ENCODE data around the gene B4GALT7.
A peak's percentile ranks its signal among the peaks of the same experiment; 100 is the strongest.

The B4GALT7 gene

GRCh38 chr5:177568326-177568725, 31.6 kb upstream of the B4GALT7 start:
- Histone ChIP-seq H3K36me3 (ENCODE audit: insufficient read depth, low read depth, low read length) (no peaks in the 10 kb centered on the region), H3K9ac (ENCODE audit: low read depth, low read length) (no peak overlapping the region), H3K27me3 (ENCODE audit: insufficient read depth, low read length) (no peaks in the 10 kb centered on the region), H3K4me1 (ENCODE audit: insufficient read depth, low read length) (no peaks in the 10 kb centered on the region), H3K9me3 (ENCODE audit: insufficient read depth, low read depth, low read length) (no peaks in the 10 kb centered on the region), H3K4me3 (ENCODE audit: low read length) (no peak overlapping the region), H3K27ac (ENCODE audit: low read length) (no peak overlapping the region)

GRCh38 chr5:177569894-177570293, 30.0 kb upstream of the B4GALT7 start:
- Histone ChIP-seq H3K27ac (ENCODE audit: low read length) (no peak overlapping the region), H3K36me3 (ENCODE audit: insufficient read depth, low read depth, low read length) (no peaks in the 10 kb centered on the region), H3K27me3 (ENCODE audit: insufficient read depth, low read length) (no peaks in the 10 kb centered on the region), H3K9me3 (ENCODE audit: insufficient read depth, low read depth, low read length) (no peaks in the 10 kb centered on the region), H3K4me1 (ENCODE audit: insufficient read depth, low read length) (no peaks in the 10 kb centered on the region), H3K4me3 (ENCODE audit: low read length) (no peak overlapping the region), H3K9ac (ENCODE audit: low read depth, low read length) (no peak overlapping the region)

GRCh38 chr5:177575488-177575887, 24.4 kb upstream of the B4GALT7 start:
- no peaks in the 10 kb centered on the region for H3K36me3 ChIP-seq (ENCODE audit: insufficient read depth, low read depth, low read length)
- H3K4me1 ChIP-seq (ENCODE audit: insufficient read depth, low read length), result no peaks in the 10 kb centered on the region
- H3K4me3 ChIP-seq (ENCODE audit: low read length), result no peak overlapping the region
- no peak overlapping the region; the same call in 1 of the 2 replicates for H3K9ac ChIP-seq (ENCODE audit: low read depth, low read length)
- no peak overlapping the region for H3K27ac ChIP-seq (ENCODE audit: low read length)
- no peaks in the 10 kb centered on the region for H3K9me3 ChIP-seq (ENCODE audit: insufficient read depth, low read depth, low read length)
- H3K27me3 ChIP-seq (ENCODE audit: insufficient read depth, low read length), result no peaks in the 10 kb centered on the region

GRCh38 chr5:177576169-177576568, 23.8 kb upstream of the B4GALT7 start:
- Histone ChIP-seq H3K9ac (ENCODE audit: low read depth, low read length) (no peak overlapping the region), H3K4me1 (ENCODE audit: insufficient read depth, low read length) (no peaks in the 10 kb centered on the region), H3K4me3 (ENCODE audit: low read length) (no peak overlapping the region), H3K9me3 (ENCODE audit: insufficient read depth, low read depth, low read length) (no peaks in the 10 kb centered on the region), H3K36me3 (ENCODE audit: insufficient read depth, low read depth, low read length) (no peaks in the 10 kb centered on the region), H3K27ac (ENCODE audit: low read length) (no peak overlapping the region), H3K27me3 (ENCODE audit: insufficient read depth, low read length) (no peaks in the 10 kb centered on the region)

- Histone ChIP-seq H3K4me1 (ENCODE audit: insufficient read depth, low read length) (no peaks in the 10 kb centered on the region), H3K27ac (ENCODE audit: low read length) (no peak overlapping the region), H3K27me3 (ENCODE audit: insufficient read depth, low read length) (no peaks in the 10 kb centered on the region), H3K9ac (ENCODE audit: low read depth, low read length) (no peak overlapping the region), H3K36me3 (ENCODE audit: insufficient read depth, low read depth, low read length) (no peaks in the 10 kb centered on the region), H3K4me3 (ENCODE audit: low read length) (no peak overlapping the region), H3K9me3 (ENCODE audit: insufficient read depth, low read depth, low read length) (no peaks in the 10 kb centered on the region)
Observed at GRCh38 chr5:177578316-177578715, 21.6 kb upstream of the B4GALT7 start.

- Histone ChIP-seq H3K27ac (ENCODE audit: low read length) (no peak overlapping the region), H3K4me1 (ENCODE audit: insufficient read depth, low read length) (no peaks in the 10 kb centered on the region), H3K4me3 (ENCODE audit: low read length) (no peak overlapping the region), H3K27me3 (ENCODE audit: insufficient read depth, low read length) (peaks cover 42% of the 10 kb centered on the region), H3K36me3 (ENCODE audit: insufficient read depth, low read depth, low read length) (peaks cover 3% of the 10 kb centered on the region; the same call in 1 of the 2 replicates), H3K9ac (ENCODE audit: low read depth, low read length) (no peak overlapping the region), H3K9me3 (ENCODE audit: insufficient read depth, low read depth, low read length) (no peaks in the 10 kb centered on the region)
Observed at GRCh38 chr5:177588413-177588909, 11.5 kb upstream of the B4GALT7 start.

- Histone ChIP-seq H3K27ac (ENCODE audit: low read length) (no peak overlapping the region), H3K9me3 (ENCODE audit: insufficient read depth, low read depth, low read length) (no peaks in the 10 kb centered on the region), H3K27me3 (ENCODE audit: insufficient read depth, low read length) (peaks cover 29% of the 10 kb centered on the region), H3K36me3 (ENCODE audit: insufficient read depth, low read depth, low read length) (peaks cover 23% of the 10 kb centered on the region), H3K4me3 (ENCODE audit: low read length) (no peak overlapping the region), H3K9ac (ENCODE audit: low read depth, low read length) (no peak overlapping the region), H3K4me1 (ENCODE audit: insufficient read depth, low read length) (no peaks in the 10 kb centered on the region)
Observed at GRCh38 chr5:177590406-177590805, 9.5 kb upstream of the B4GALT7 start.

GRCh38 chr5:177591690-177592009, 8.3 kb upstream of the B4GALT7 start:
- Histone ChIP-seq H3K4me3 (ENCODE audit: low read length) (peak overlapping the region; percentile 97), H3K9ac (ENCODE audit: low read depth, low read length) (no peak overlapping the region; the same call in 1 of the 2 replicates), H3K4me1 (ENCODE audit: insufficient read depth, low read length) (no peaks in the 10 kb centered on the region), H3K36me3 (ENCODE audit: insufficient read depth, low read depth, low read length) (peaks cover 35% of the 10 kb centered on the region), H3K27me3 (ENCODE audit: insufficient read depth, low read length) (peaks cover 19% of the 10 kb centered on the region; the same call in 1 of the 2 replicates), H3K9me3 (ENCODE audit: insufficient read depth, low read depth, low read length) (no peaks in the 10 kb centered on the region), H3K27ac (ENCODE audit: low read length) (no peak overlapping the region)

- Histone ChIP-seq H3K4me1 (ENCODE audit: insufficient read depth, low read length) (no peaks in the 10 kb centered on the region), H3K36me3 (ENCODE audit: insufficient read depth, low read depth, low read length) (peaks cover 37% of the 10 kb centered on the region), H3K27ac (ENCODE audit: low read length) (no peak within 1 kb of the TSS), H3K4me3 (ENCODE audit: low read length) (peak within 1 kb of the TSS; percentile 97), H3K27me3 (ENCODE audit: insufficient read depth, low read length) (peaks cover 19% of the 10 kb centered on the region; the same call in 1 of the 2 replicates), H3K9me3 (ENCODE audit: insufficient read depth, low read depth, low read length) (no peaks in the 10 kb centered on the region), H3K9ac (ENCODE audit: low read depth, low read length) (peak within 1 kb of the TSS; percentile 89)
Observed at GRCh38 chr5:177592010-177592834, 7.7 kb upstream of the B4GALT7 start, which contains the start of gene TMED9. TSS of gene TMED9 (plus strand) at chr5:177592203. CDS start at chr5:177592215, 12 bp downstream.

GRCh38 chr5:177592905-177593304, 7.0 kb upstream of the B4GALT7 start:
- no peaks in the 10 kb centered on the region for H3K9me3 ChIP-seq (ENCODE audit: insufficient read depth, low read depth, low read length)
- H3K9ac ChIP-seq (ENCODE audit: low read depth, low read length), result peak overlapping the region; percentile 89; the same call in 1 of the 2 replicates
- no peaks in the 10 kb centered on the region for H3K4me1 ChIP-seq (ENCODE audit: insufficient read depth, low read length)
- H3K36me3 ChIP-seq (ENCODE audit: insufficient read depth, low read depth, low read length), result peaks cover 37% of the 10 kb centered on the region
- H3K27ac ChIP-seq (ENCODE audit: low read length), result no peak overlapping the region
- peaks cover 19% of the 10 kb centered on the region; the same call in 1 of the 2 replicates for H3K27me3 ChIP-seq (ENCODE audit: insufficient read depth, low read length)
- H3K4me3 ChIP-seq (ENCODE audit: low read length), result peak overlapping the region; percentile 97

GRCh38 chr5:177593511-177593910, 6.4 kb upstream of the B4GALT7 start:
- no peak overlapping the region for H3K27ac ChIP-seq (ENCODE audit: low read length)
- no peak overlapping the region for H3K9ac ChIP-seq (ENCODE audit: low read depth, low read length)
- H3K4me3 ChIP-seq (ENCODE audit: low read length), result no peak overlapping the region
- H3K9me3 ChIP-seq (ENCODE audit: insufficient read depth, low read depth, low read length), result no peaks in the 10 kb centered on the region
- H3K27me3 ChIP-seq (ENCODE audit: insufficient read depth, low read length), result peaks cover 17% of the 10 kb centered on the region; the same call in 1 of the 2 replicates
- peaks cover 37% of the 10 kb centered on the region for H3K36me3 ChIP-seq (ENCODE audit: insufficient read depth, low read depth, low read length)
- no peaks in the 10 kb centered on the region for H3K4me1 ChIP-seq (ENCODE audit: insufficient read depth, low read length)

- Histone ChIP-seq H3K4me3 (ENCODE audit: low read length) (no peak overlapping the region), H3K9ac (ENCODE audit: low read depth, low read length) (no peak overlapping the region), H3K36me3 (ENCODE audit: insufficient read depth, low read depth, low read length) (peaks cover 37% of the 10 kb centered on the region), H3K27ac (ENCODE audit: low read length) (no peak overlapping the region), H3K4me1 (ENCODE audit: insufficient read depth, low read length) (no peaks in the 10 kb centered on the region), H3K9me3 (ENCODE audit: insufficient read depth, low read depth, low read length) (no peaks in the 10 kb centered on the region), H3K27me3 (ENCODE audit: insufficient read depth, low read length) (peaks cover 19% of the 10 kb centered on the region)
Observed at GRCh38 chr5:177594071-177594470, 5.9 kb upstream of the B4GALT7 start.

Measured in iPS-20b (cell line).